Left ventricle myocardium superior (tissue), 1 donor: Measurements from ENCODE around the gene SKI. TPM values are rescaled to one million over a fixed set of nuclear protein-coding genes. Genes with fewer than 3 reads are reported as not detected.
"Not testable (repeated sequence)": the region's sequence is repeated elsewhere in the genome, so short reads cannot be mapped to it uniquely, and the experiment has no call there.

Experiments used
- ATAC-seq: fragments of 200-7000 bp; cut with Tn5 transposase; one replicate; pipeline ENCODE4 v1.9.1; 2020; ENCODE audit warnings: mild to moderate bottlenecking, moderate library complexity
- DNase-seq: peaks from one replicate; pipeline ENCODE4 v3.0.0-alpha.2; 2020
- intact Hi-C: fragments of 100-400 bp; cut with micrococcal nuclease; formaldehyde crosslinking; loops from one replicate; pipeline ENCODE4 v1.11.0; 2022
- total RNA-seq: library from RNA; stranded (reverse); fragmentation: NEBNext Ultra II Directional; extraction: Animal tissue kit (Norgen Biotek cat#: 25700); gene quantifications from one replicate; pipeline ENCODE4 v1.2.1, GENCODE V29; 2021
- donor health status: DM: no; HTN: yes; CAD: no; lungs with severe emphysema.

Gene SKI
- total RNA-seq, 1 donor from 2014 or later = 35.3 TPM

- DNase-seq = peak; percentile 84
- intact Hi-C loops = no loop called here
- peak; percentile 80 for ATAC-seq
Measured at GRCh38 chr1:2322065-2322571, 94.0 kb downstream of the SKI start.

GRCh38 chr1:2322581-2323211, 94.6 kb downstream of the SKI start:
- ATAC-seq = peak; percentile 29
- intact Hi-C loops = no loop called here
- DNase-seq = peak; percentile 36

GRCh38 chr1:2323451-2323974, 95.4 kb downstream of the SKI start:
- intact Hi-C loops = no loop called here
- DNase-seq (no peak), ATAC-seq (no peak)

GRCh38 chr1:2324553-2325366, 96.6 kb downstream of the SKI start:
- intact Hi-C loops = no loop called here
- ATAC-seq = no peak
- DNase-seq = no peak

- intact Hi-C loops = no loop called here
- DNase-seq (no peak), ATAC-seq (no peak)
Measured at GRCh38 chr1:2326524-2326923, 98.4 kb downstream of the SKI start.

- intact Hi-C loops, ATAC-seq, DNase-seq: not testable (repeated sequence)
Measured at GRCh38 chr1:2327162-2327561, 99.0 kb downstream of the SKI start.

- no peak for DNase-seq
- intact Hi-C loops = no loop called here
- ATAC-seq = no peak
Measured at GRCh38 chr1:2327841-2328240, 99.7 kb downstream of the SKI start.

- no peak for ATAC-seq
- intact Hi-C loops = no loop called here
- DNase-seq = no peak
Measured at GRCh38 chr1:2328676-2329455, 100.7 kb downstream of the SKI start.

- DNase-seq (no peak), ATAC-seq (no peak)
- intact Hi-C loops = no loop called here
Measured at GRCh38 chr1:2330035-2330434, 101.9 kb downstream of the SKI start.

- intact Hi-C loops = no loop called here
- DNase-seq (peak; percentile 75), ATAC-seq (peak; percentile 76)
Measured at GRCh38 chr1:2330519-2331199, 102.5 kb downstream of the SKI start.

GRCh38 chr1:2331200-2331544, 103.1 kb downstream of the SKI start:
- intact Hi-C loops = no loop called here
- DNase-seq (no peak), ATAC-seq (peak; percentile 9)

GRCh38 chr1:2331580-2331979, 103.5 kb downstream of the SKI start:
- DNase-seq, intact Hi-C loops, ATAC-seq: not testable (repeated sequence)

- ATAC-seq = no peak
- intact Hi-C loops = no loop called here
- no peak for DNase-seq
Measured at GRCh38 chr1:2334366-2334765, 106.2 kb downstream of the SKI start.

- no peak for ATAC-seq
- intact Hi-C loops = no loop called here
- no peak for DNase-seq
Measured at GRCh38 chr1:2334883-2335534, 106.9 kb downstream of the SKI start.

- DNase-seq (no peak), ATAC-seq (no peak)
- intact Hi-C loops = no loop called here
Measured at GRCh38 chr1:2335721-2336455, 107.8 kb downstream of the SKI start.

GRCh38 chr1:2336499-2336898, 108.4 kb downstream of the SKI start:
- intact Hi-C loops = no loop called here
- DNase-seq (no peak), ATAC-seq (no peak)

GRCh38 chr1:2337081-2337480, 109.0 kb downstream of the SKI start:
- DNase-seq (no peak), ATAC-seq (no peak)
- intact Hi-C loops = no loop called here

- intact Hi-C loops = no loop called here
- DNase-seq (no peak), ATAC-seq (no peak)
Measured at GRCh38 chr1:2337501-2337900, 109.4 kb downstream of the SKI start.
